ENCODE data around the gene HEY2.
"Not testable (repeated sequence)": the region's sequence is repeated elsewhere in the genome, so short reads cannot be mapped to it uniquely, and the experiment has no call there.

The HEY2 gene

GRCh38 chr6:125749173-125749864 is at the start of gene HEY2:
HEY2 (plus strand) TSS chr6:125749632; CDS start chr6:125749777, 145 bp downstream.
- peak; percentile 73 for DNase-seq

GRCh38 chr6:125700581-125701353 is 48.7 kb upstream of the HEY2 start:
- no peak for DNase-seq

- DNase-seq: no peak
These were observed 48.1 kb upstream of the HEY2 start for GRCh38 chr6:125701354-125701668.

GRCh38 chr6:125703882-125704281 is 45.5 kb upstream of the HEY2 start:
- not testable (repeated sequence) for DNase-seq

GRCh38 chr6:125707615-125708243 is 41.7 kb upstream of the HEY2 start:
- no peak for DNase-seq

- no peak for DNase-seq
These were observed 38.3 kb upstream of the HEY2 start for GRCh38 chr6:125711013-125711675.

- no peak for DNase-seq
These were observed 34.9 kb upstream of the HEY2 start for GRCh38 chr6:125714441-125715090.

GRCh38 chr6:125717120-125717731 is 32.2 kb upstream of the HEY2 start:
- DNase-seq: no peak

GRCh38 chr6:125718109-125718508 is 31.3 kb upstream of the HEY2 start:
- DNase-seq: no peak

GRCh38 chr6:125722886-125723285 is 26.5 kb upstream of the HEY2 start:
- no peak for DNase-seq

- DNase-seq: no peak
These were observed 22.2 kb upstream of the HEY2 start for GRCh38 chr6:125727216-125727615.

GRCh38 chr6:125728739-125729138 is 20.7 kb upstream of the HEY2 start:
- no peak for DNase-seq

- DNase-seq: no peak
These were observed 19.4 kb upstream of the HEY2 start for GRCh38 chr6:125729983-125730382.

- no peak for DNase-seq
These were observed 17.0 kb upstream of the HEY2 start for GRCh38 chr6:125732398-125732797.

- DNase-seq: no peak
These were observed 15.7 kb upstream of the HEY2 start for GRCh38 chr6:125733516-125734300.

- no peak for DNase-seq
These were observed 11.2 kb upstream of the HEY2 start for GRCh38 chr6:125738276-125738675.

GRCh38 chr6:125739364-125739763 is 10.1 kb upstream of the HEY2 start:
- DNase-seq: no peak

- no peak for DNase-seq
These were observed 8.1 kb upstream of the HEY2 start for GRCh38 chr6:125741336-125741735.

- DNase-seq: no peak
These were observed 7.4 kb upstream of the HEY2 start for GRCh38 chr6:125742024-125742423.

- DNase-seq: no peak
These were observed 6.8 kb upstream of the HEY2 start for GRCh38 chr6:125742464-125743120.

- DNase-seq: no peak
These were observed 5.8 kb upstream of the HEY2 start for GRCh38 chr6:125743604-125744003.

Data from DMS 273 treated with DMSO at 0.1 percent for 48 hours (cell line).